Activated CD8-positive, alpha-beta memory T cell treated with anti-CD3 and anti-CD28 coated beads, Interleukin-2, amount 10 ng/mL, durations not matched to agents 7 days and 5 days (primary cell): ENCODE results near the gene TSHR. TPM values are rescaled to one million over a fixed set of nuclear protein-coding genes. Genes with fewer than 3 reads are reported as not detected.

Experiments
- ATAC-seq: fragments of 150-1000 bp; cut with Tn5 transposase; one replicate; pipeline ENCODE4 v1.10.0; 2021; ENCODE audit warnings: moderate library complexity
- CTCF ChIA-PET: fragments of 350-600 bp; sonication (Branson Sonifier 250); formaldehyde crosslinking; loops from one replicate; lab custom pipeline; 2021; ENCODE audit warnings: antibody characterized with exemption; lab: Charles Lee
- DNase-seq: peaks from one replicate; pipeline ENCODE4 v3.0.0-alpha.2; 2020
- H3K27ac Mint-ChIP-seq: one replicate; pipeline ENCODE4 v1.8.0; 2021; ENCODE audit warnings: mild to moderate bottlenecking, mixed read lengths
- H3K27me3 Mint-ChIP-seq: one replicate; pipeline ENCODE4 v1.8.0; 2021; ENCODE audit warnings: mixed read lengths
- H3K36me3 Mint-ChIP-seq: one replicate; pipeline ENCODE4 v1.8.0; 2021; ENCODE audit warnings: mild to moderate bottlenecking, mixed read lengths
- H3K4me1 Mint-ChIP-seq: one replicate; pipeline ENCODE4 v1.8.0; 2021; ENCODE audit warnings: mixed read lengths
- H3K4me3 Mint-ChIP-seq: one replicate; pipeline ENCODE4 v1.8.0; 2021; ENCODE audit warnings: mild to moderate bottlenecking, moderate library complexity, mixed read lengths
- H3K9me3 Mint-ChIP-seq: one replicate; pipeline ENCODE4 v1.8.0; 2022; ENCODE audit warnings: low read depth, mixed read lengths
- total RNA-seq, 2 experiments: library from RNA; stranded (reverse); gene quantifications; one replicate each; pipeline ENCODE4 v1.2.3, GENCODE V29; 2021

TSHR gene
- total RNA-seq, 2 experiments from 2014 or later = 0.73 TPM; not detected in 1

- Mint-ChIP-seq H3K4me3 (peak overlapping the region; percentile 90), H3K27ac (peak overlapping the region; percentile 95), H3K36me3 (peaks cover 2% of the 10 kb centered on the region)
Observed at GRCh38 chr14:81170104-81170828, 214.8 kb downstream of the TSHR start.

DNA sequence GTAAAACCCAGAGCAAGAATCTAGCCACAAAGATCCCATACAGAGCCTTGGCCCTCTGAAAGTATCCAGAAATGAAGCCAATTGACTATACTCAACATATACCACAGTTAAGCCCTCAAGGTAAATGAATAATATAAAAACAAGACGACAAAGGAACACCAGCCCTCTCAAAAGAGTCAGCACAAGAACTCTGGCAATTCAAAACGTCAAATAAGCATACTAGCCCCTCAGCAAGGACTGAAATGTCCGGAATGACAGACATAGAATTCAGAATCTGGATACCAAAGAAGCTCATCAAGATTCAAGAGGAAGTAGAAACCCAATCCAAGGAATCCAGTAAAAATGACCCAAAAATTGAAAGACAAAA lies 215.4 kb downstream of the TSHR start:
- Mint-ChIP-seq H3K36me3 (peaks cover 2% of the 10 kb centered on the region), H3K27me3 (no peaks in the 10 kb centered on the region), H3K9me3 (no peaks in the 10 kb centered on the region), H3K4me1 (peaks cover 36% of the 10 kb centered on the region), H3K27ac (peak overlapping the region; percentile 95), H3K4me3 (peak overlapping the region; percentile 90)
- peak; percentile 1 for ATAC-seq
- CTCF ChIA-PET = interaction anchor here (0.8 to 2.9 kb wide), 22 partner anchors 8 to 293 kb away, joined by 3 to 20 read pairs (median 6); partner anchors contain the start of genes CEP128 and TSHR
- no peak for DNase-seq

More at GRCh38 chr14:81170104-81170828, 214.8 kb downstream of the TSHR start:
- DNase-seq (peak; percentile 93), ATAC-seq (peak; percentile 99)
- peaks cover 36% of the 10 kb centered on the region for H3K4me1 Mint-ChIP-seq
- no peaks in the 10 kb centered on the region for H3K9me3 Mint-ChIP-seq
- CTCF ChIA-PET = interaction anchor here (0.5 to 2.9 kb wide), 28 partner anchors 9 to 1136 kb away, joined by 3 to 20 read pairs (median 6); partner anchors contain the start of genes CEP128, GTF2A1 and TSHR
- no peaks in the 10 kb centered on the region for H3K27me3 Mint-ChIP-seq

DNA sequence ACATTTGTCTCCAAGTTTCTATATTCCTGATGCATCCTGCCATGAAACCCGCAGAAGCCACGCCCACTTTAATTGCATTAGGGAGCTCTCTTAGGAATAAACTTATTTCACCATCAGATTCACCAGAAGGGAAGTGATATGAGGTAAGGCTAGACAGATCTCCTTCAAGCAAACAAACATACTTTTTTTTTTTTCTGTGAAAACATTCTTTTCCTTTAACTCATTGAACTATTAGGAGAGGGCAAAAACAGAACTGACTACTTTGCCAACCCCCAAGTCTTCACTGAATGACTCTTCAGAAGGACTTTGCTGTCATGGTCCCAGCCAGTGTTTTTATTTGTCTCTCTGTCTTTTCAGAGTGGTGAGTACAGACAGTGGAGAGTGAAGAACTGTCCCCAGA lies 216.9 kb downstream of the TSHR start:
- DNase-seq (no peak), ATAC-seq (no peak)
- no peaks in the 10 kb centered on the region for H3K27me3 Mint-ChIP-seq
- CTCF ChIA-PET = interaction anchor here (1.0 to 2.9 kb wide), 5 partner anchors 15 to 292 kb away, joined by 3 to 15 read pairs (median 5); no protein-coding TSS in a partner anchor
- H3K36me3 Mint-ChIP-seq = peaks cover 2% of the 10 kb centered on the region
- H3K27ac Mint-ChIP-seq = no peak overlapping the region
- peaks cover 42% of the 10 kb centered on the region for H3K4me1 Mint-ChIP-seq
- no peak overlapping the region for H3K4me3 Mint-ChIP-seq
- no peaks in the 10 kb centered on the region for H3K9me3 Mint-ChIP-seq

DNA sequence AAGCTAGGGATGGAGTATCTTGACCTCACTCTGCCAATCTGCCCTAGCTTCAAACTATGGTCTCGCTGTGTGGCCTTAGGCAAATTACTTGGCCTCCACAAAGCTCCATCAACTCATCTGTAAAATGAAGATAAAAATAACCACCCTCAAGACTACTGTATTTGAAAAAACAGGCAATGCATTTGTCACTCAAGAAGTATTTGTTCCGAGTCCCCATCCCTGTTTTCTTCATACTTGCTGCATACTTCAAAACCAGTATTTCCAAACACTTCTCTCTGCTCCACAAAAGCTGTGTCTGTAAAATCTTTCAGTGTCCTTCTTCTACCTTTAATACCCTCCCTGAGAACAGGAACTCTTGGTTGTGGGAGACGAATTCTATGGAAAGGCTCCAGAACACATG lies 217.5 kb downstream of the TSHR start:
- Mint-ChIP-seq H3K4me3 (no peak overlapping the region), H3K27me3 (no peaks in the 10 kb centered on the region), H3K4me1 (peaks cover 46% of the 10 kb centered on the region), H3K9me3 (no peaks in the 10 kb centered on the region), H3K36me3 (peaks cover 2% of the 10 kb centered on the region), H3K27ac (peak overlapping the region; percentile 14)
- DNase-seq (no peak), ATAC-seq (no peak)
- CTCF ChIA-PET = interaction anchor here (1.0 to 1.6 kb wide), 3 partner anchors 16 to 199 kb away, joined by 3 to 5 read pairs (median 3); no protein-coding TSS in a partner anchor

GRCh38 chr14:81176241-81176640 lies 220.8 kb downstream of the TSHR start:
- ATAC-seq (no peak), DNase-seq (no peak)
- H3K27me3 Mint-ChIP-seq = no peaks in the 10 kb centered on the region
- no peak overlapping the region for H3K27ac Mint-ChIP-seq
- no peaks in the 10 kb centered on the region for H3K9me3 Mint-ChIP-seq
- peaks cover 16% of the 10 kb centered on the region for H3K36me3 Mint-ChIP-seq
- peaks cover 29% of the 10 kb centered on the region for H3K4me1 Mint-ChIP-seq
- CTCF ChIA-PET = interaction anchor here (1.1 to 1.2 kb wide), 2 partner anchors 13 to 179 kb away, joined by 3 read pairs; no protein-coding TSS in a partner anchor
- no peak overlapping the region for H3K4me3 Mint-ChIP-seq

GRCh38 chr14:81177225-81177624 lies 221.8 kb downstream of the TSHR start:
- CTCF ChIA-PET = no interaction called here
- peaks cover 24% of the 10 kb centered on the region for H3K36me3 Mint-ChIP-seq
- no peak for ATAC-seq
- no peaks in the 10 kb centered on the region for H3K27me3 Mint-ChIP-seq
- peak overlapping the region; percentile 54 for H3K27ac Mint-ChIP-seq
- peaks cover 20% of the 10 kb centered on the region for H3K4me1 Mint-ChIP-seq
- peak overlapping the region; percentile 40 for H3K4me3 Mint-ChIP-seq
- no peak for DNase-seq
- H3K9me3 Mint-ChIP-seq = no peaks in the 10 kb centered on the region

- peaks cover 22% of the 10 kb centered on the region for H3K4me1 Mint-ChIP-seq
- H3K4me3 Mint-ChIP-seq = no peak overlapping the region
- peaks cover 29% of the 10 kb centered on the region for H3K36me3 Mint-ChIP-seq
- H3K27me3 Mint-ChIP-seq = no peaks in the 10 kb centered on the region
- DNase-seq = no peak
- peak; percentile 61 for ATAC-seq
- H3K27ac Mint-ChIP-seq = no peak overlapping the region
- H3K9me3 Mint-ChIP-seq = no peaks in the 10 kb centered on the region
- CTCF ChIA-PET = interaction anchor here (2.7 kb wide), 1 partner anchor 8 kb away, joined by 15 read pairs; no protein-coding TSS in a partner anchor
Observed at GRCh38 chr14:81178063-81178462, 222.6 kb downstream of the TSHR start.

DNA sequence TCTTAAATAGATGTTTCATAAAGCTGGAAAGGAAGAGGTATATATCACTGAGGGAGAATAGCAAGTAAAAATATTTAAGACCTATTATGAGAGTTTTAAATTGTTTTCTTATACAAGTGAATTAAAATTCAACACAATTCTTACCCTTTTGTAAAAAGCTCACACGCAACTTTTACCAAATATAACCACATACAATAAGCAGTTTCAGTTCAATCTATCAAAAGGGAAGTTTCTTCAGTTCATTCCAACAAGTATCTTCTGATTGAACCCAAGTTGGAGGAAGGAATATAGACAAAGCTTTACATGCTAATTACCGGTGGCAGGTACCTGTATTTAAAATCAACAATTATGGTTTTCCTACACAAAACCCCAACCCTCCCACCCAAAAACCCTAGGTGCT lies 224.2 kb downstream of the TSHR start:
- Mint-ChIP-seq H3K27me3 (no peaks in the 10 kb centered on the region), H3K9me3 (no peaks in the 10 kb centered on the region), H3K4me3 (no peak overlapping the region), H3K27ac (no peak overlapping the region), H3K4me1 (peaks cover 32% of the 10 kb centered on the region), H3K36me3 (peaks cover 39% of the 10 kb centered on the region)
- ATAC-seq = no peak
- CTCF ChIA-PET = interaction anchor here (2.7 kb wide), 1 partner anchor 9 kb away, joined by 15 read pairs; no protein-coding TSS in a partner anchor
- no peak for DNase-seq

DNA sequence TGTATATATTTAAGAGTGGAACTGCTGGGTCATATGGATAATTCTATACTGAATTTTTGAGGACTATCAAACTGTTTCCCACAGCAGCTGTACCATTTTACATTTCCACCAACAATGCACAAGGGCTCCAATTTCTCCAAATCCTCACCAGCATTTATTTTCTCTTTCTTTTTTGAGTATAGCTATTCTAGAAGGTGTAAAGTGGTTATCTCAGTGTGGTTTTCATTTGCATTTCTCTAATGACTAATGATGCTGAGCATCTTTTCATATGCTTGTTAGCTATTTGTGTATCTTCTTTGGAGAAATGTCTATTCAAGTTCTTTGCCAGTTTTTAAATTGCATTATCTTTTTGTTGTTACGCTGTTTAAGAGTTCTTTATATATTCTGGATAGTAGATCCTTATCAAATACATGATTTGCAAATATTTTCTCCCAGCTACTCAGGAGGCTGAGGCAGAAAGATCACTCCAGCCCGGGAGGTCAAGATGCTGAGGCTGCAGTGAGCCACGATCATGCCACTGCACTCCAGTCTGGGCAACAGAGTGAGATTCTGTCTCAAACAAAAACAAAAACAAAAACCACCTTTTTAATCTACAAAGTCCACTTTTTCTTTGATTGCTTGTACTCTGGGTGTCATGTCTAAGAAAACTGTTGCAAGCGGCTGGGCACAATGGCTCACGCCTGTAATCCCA lies 232.6 kb downstream of the TSHR start:
- Mint-ChIP-seq H3K27me3 (no peaks in the 10 kb centered on the region), H3K4me1 (peaks cover 45% of the 10 kb centered on the region), H3K9me3 (no peaks in the 10 kb centered on the region), H3K36me3 (peaks cover 53% of the 10 kb centered on the region), H3K27ac (peak overlapping the region; percentile 70), H3K4me3 (no peak overlapping the region)
- CTCF ChIA-PET = interaction anchor here (1.1 to 1.3 kb wide), 2 partner anchors 17 to 271 kb away, joined by 4 to 5 read pairs; no protein-coding TSS in a partner anchor
- peak; percentile 66 for ATAC-seq
- DNase-seq = no peak

DNA sequence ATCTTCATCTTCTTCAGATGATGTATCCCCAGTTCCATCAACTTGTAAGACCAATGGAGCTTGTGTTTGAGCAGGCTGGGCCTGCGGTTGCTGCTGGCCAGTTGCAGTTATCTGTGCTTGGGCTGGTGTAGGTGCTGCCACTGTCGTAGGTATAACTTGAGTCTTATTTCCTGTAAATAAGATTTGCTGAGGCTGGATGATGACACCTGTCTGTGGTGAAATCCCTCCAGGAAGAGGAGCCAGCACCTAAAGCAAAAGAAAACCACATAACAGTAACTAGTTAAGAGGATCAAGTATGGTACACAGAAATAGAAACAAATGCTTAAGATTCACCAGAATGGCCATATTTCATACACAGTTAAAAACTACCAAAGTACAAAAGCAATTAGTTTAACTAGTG lies 237.2 kb downstream of the TSHR start:
- CTCF ChIA-PET = interaction anchor here (0.6 to 1.3 kb wide), 4 partner anchors 16 to 1228 kb away, joined by 3 to 5 read pairs (median 3); no protein-coding TSS in a partner anchor
- H3K36me3 Mint-ChIP-seq = peaks cover 54% of the 10 kb centered on the region

GRCh38 chr14:81193924-81194633 lies 238.7 kb downstream of the TSHR start:
- no peak overlapping the region for H3K4me3 Mint-ChIP-seq
- H3K27ac Mint-ChIP-seq = peak overlapping the region; percentile 69
- ATAC-seq = peak; percentile 78
- peak; percentile 61 for DNase-seq
- H3K27me3 Mint-ChIP-seq = no peaks in the 10 kb centered on the region
- no peaks in the 10 kb centered on the region for H3K9me3 Mint-ChIP-seq
- H3K4me1 Mint-ChIP-seq = peaks cover 31% of the 10 kb centered on the region
- CTCF ChIA-PET = no interaction called here
- peaks cover 48% of the 10 kb centered on the region for H3K36me3 Mint-ChIP-seq

More for the DNA sequence above, 237.2 kb downstream of the TSHR start:
- H3K27me3 Mint-ChIP-seq = no peaks in the 10 kb centered on the region
- no peaks in the 10 kb centered on the region for H3K9me3 Mint-ChIP-seq
- H3K4me1 Mint-ChIP-seq = peaks cover 40% of the 10 kb centered on the region
- H3K4me3 Mint-ChIP-seq = no peak overlapping the region
- DNase-seq (no peak), ATAC-seq (peak; percentile 37)
- peak overlapping the region; percentile 60 for H3K27ac Mint-ChIP-seq
